COLO668 (cell line): ENCODE measurements around the gene ZIK1.

Experiments
- DNase-seq: peaks from one replicate; lab custom pipeline; 2025; ENCODE audit not compliant: unreplicated experiment; lab: John Stamatoyannopoulos, UW

ZIK1 gene

DNA sequence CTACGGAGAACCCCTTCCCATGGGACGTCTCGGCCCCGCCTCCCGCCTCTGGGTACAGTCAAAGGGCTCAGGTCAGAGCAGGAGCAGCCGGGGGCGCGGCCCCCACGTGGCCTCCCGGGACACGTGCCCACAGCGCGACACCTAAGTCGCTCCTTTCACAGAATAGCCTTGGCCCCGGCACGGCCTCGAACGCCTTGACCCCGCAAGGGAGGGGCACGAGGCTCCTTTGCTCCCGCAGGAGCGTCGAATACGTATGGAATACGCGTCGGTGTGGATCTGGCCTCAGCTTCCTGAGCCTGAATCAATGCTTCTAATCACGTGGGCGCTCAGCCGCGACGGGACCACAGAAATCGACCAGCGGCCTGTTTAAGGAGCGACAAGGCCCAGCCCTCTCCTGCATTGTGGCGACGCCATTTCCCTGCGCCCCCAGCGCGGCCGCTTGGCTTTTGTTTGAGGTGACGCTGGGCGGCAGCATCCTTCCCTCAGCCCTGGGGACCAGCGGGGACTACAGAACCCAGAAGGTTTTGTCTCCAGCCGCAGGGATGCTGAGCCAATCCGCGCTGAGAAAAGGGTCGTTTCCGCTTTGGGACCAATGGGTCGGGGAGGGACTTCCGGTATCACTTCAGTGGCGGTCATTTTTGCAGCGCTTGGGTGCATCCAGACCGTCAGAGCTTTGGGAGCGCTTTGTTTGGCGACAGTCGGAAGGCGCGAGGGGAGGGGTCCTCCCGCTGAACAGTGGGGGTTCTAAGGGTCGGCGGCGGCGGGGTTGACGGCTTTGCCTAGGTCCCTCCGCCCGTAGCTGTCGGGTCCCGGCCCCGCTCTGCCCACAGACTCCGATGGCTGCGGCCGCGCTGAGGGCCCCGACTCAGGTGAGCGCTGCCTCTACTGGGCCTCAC is at the start of gene ZIK1:
Gene ZIK1 (plus strand): TSS at position 625 of the 896 bp plus-strand sequence. CDS start 212 bp downstream, at position 837.
- DNase-seq = peak; percentile 93

DNA sequence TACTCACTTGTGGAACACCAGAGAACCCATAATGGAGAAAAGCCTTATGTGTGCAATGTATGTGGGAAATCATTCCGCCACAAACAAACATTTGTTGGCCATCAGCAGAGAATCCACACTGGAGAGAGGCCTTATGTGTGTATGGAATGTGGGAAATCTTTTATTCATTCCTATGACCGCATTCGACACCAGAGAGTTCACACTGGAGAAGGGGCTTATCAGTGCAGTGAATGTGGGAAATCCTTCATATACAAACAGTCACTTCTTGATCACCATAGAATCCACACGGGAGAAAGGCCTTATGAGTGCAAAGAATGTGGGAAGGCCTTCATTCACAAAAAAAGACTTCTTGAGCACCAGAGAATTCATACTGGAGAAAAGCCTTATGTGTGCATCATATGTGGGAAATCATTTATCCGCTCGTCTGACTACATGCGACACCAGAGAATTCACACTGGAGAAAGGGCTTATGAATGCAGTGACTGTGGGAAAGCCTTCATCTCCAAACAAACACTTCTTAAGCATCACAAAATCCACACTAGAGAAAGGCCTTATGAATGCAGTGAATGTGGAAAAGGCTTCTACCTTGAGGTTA is 45.9 kb upstream of the ZIK1 start:
- no peak for DNase-seq

- no peak for DNase-seq
These were observed 37.4 kb upstream of the ZIK1 start for GRCh38 chr19:57546513-57546912.

- no peak for DNase-seq
These were observed 31.5 kb upstream of the ZIK1 start for GRCh38 chr19:57552432-57552831.

DNA sequence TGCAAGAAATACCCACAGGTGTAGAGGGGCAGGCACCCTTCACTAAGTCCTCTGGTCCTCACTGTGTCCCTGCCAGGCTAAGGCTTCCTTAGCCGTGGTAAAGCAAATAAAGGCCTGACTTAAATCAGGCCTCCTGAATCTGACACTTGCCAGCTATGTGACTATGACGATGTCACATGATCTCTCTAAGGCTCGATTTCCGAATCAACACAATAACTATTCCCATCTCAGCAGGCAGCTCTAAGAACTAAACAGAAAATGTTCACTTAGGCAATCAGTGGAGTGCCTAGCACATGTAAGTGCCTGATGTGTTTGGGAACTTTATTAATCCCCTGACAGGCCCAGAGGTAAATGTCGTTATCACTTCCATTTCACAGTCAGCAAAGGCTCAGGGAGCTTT is 26.3 kb upstream of the ZIK1 start:
- no peak for DNase-seq

DNA sequence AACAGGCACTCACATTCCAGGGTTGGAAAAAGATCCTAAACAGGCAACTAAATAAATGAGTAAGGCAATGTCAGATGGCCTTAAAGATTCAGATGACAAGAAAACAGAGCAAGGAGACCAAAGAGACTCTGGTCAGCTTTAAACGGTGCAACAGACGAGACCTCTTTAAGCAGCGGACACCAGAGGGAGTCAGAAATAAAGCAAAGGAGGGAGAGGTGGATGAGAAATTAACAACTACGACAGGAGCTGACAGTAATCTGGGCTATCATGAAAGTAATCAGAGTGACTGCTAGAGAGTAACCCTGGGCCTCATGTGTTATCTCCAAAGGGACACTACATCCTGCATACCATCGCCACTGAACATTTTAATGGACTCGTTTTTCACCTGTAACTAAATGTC is 25.4 kb upstream of the ZIK1 start:
- no peak for DNase-seq

- peak; percentile 24 for DNase-seq
These were observed 24.9 kb upstream of the ZIK1 start for GRCh38 chr19:57559008-57559403.

DNA sequence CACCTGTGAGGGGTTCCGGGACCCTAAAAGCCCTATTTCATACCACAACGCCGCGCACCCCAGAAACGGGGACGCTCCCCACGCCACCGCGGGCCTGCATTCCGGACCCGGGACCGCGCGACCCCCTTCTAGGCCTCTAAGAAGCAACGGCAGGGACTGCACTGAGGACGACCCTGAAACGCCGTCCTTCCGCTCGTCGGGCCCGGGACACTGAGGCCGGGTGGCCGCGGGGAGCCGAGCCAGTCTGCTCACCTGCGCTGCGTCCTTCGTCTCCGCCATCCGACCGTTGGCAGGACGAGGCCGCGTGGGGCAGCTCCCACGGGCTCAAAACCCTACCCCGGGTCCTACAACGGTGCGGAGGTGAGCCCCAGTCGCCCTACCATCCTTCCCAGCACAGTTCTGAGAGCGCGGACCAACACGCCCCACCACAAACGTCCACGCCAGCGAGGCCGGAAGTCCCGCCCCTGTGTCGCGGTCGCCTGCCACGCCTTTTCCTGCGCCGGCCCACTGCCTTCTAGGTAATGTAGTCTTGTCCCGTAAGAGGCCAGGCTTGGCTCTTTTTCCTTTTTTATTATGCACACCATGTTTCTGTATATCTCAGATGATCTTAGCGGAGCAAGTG is 24.4 kb upstream of the ZIK1 start, which contains the start of gene ZNF550:
Gene ZNF550 (minus strand): TSS at position 460 of the 622 bp plus-strand sequence. CDS start 181 bp downstream, at position 279.
- peak; percentile 86 for DNase-seq

DNA sequence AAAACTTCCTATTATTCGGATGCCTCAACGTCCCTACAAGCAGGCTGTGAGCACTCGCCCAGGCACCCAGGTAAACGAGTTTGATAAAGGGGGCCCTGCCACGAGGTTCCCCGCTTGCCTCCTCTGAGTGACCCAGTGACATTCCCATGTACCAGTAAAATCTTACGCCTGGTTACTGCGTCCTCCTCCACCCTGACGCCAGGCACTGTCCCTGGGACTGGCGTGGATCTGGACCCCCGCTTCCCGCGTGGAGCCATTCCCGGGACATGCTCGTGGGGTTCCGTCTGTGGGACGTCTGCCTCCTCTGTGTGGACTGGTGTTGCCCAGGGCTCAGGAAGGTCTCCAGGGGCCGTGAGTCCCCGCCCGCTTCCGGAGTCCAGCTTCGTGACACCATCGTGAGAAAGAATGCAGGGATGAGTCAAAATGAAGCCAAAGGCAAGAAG is 23.9 kb upstream of the ZIK1 start:
- no peak for DNase-seq

DNA sequence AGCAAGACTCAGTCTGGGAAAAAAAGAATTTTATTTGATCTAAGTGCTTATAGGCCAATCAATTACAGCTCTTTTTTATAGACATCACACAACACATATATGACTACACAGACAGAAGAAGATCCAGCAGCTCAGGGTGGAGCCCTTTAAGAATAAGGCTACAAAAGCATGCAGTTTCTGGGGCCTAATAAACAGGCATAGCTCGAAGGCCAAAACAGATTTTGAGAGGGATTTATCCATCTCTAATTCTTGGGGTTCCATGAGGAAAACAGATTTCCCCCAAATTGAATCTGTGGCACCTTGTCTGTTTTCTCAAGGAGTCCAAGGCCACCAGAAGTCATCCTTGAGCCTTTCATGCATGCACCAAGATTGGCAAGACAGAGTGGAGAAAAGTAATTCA is 20.4 kb upstream of the ZIK1 start:
- DNase-seq = no peak

GRCh38 chr19:57566396-57567265 is 17.3 kb upstream of the ZIK1 start:
- DNase-seq = no peak

DNA sequence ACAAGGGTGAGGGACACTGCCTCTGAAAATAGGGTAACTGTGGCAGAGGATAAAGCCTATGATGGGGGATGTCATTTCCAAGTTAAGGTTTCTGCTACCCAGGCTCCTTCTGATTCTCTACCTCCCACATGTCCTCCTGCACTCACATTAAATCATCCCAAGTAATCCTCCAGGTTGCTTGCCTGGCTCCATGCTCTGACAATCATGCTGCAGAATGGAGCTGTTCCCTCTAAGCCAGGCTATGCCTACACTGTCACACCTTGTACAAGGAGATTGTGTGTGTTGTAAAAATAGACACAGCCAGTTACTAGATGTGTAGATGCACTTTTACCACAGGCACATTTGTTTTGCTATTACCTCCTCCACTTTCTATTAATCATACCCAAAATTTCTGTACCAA is 13.2 kb upstream of the ZIK1 start:
- DNase-seq = no peak

DNA sequence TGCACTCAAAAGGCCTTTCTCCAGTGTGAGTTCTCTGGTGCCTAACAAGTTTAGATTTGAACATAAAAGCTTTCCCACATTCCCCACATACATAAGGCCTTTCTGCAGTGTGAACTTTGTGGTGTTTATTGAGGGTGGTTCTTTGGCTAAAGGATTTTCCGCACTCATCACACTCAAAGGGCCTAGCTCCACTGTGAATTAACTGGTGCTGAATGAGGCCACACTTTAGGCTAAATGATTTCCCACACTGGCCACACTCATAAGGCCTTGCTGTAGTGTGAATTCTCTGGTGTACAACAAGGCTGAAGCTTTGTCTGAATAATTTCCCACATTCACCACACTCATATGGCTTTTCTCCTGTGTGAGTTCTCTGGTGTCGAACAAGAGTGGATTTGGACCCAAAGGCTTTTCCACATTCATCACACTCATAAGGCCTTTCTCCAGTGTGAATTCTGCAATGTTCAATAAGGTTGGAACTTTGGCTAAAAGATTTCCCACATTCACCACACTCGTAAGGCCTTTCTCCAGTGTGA is 11.5 kb upstream of the ZIK1 start:
- DNase-seq = no peak

DNA sequence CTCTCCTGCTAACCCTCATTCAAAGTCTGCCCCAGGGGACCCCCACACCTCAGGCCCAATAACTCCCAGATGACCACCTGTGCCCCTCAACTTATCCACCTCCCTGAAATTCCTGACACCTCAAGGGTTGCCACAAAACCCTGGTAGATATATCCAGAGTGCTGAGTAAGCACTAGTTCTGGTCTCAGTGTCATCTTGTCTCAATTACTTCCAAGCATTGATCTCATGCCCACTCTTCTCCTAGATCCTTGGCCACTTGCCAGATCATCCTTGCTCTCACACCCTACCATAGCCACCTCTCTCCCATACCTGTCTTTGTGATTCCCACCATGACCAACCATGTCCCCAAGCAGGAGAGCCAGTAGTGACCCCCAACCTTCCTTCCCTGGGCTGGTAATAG is 7.3 kb upstream of the ZIK1 start:
- DNase-seq = no peak

DNA sequence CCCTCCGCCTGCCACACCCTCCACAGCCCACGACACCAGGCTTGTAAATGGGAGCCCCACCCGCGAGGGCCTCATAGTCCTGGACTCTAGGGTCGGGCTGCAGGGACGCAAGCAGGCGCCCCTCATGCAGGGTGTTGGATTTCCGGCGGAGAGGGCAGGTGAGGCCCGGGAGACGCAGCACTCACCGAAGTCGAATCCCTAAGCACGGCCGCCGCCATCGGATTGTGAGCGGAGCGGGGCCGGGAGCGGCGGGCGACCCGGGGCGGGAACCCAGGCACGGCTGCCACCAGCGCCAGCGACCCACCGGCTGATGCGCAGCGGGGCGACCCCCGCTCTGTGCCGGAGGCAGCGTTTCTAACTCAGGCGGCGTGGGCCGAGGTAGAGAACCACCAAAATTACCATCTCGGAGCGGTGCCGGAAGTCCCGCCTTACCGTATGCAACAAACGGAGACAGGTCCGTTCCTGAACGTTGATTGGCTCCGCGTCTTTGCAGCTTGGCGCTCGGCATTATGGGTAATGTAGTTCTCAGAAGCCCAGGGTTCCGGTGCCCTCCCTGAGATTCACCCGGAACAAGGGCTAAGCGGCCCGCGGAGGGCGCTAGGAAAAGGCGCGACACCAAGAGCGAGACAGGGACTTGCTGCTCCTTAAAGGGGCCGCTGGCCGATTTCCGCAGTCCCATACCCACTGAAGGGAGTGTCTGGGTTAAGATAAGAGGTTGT is 5.3 kb upstream of the ZIK1 start, which contains the start of gene ZNF416:
Gene ZNF416 (minus strand): TSS at position 425 of the 719 bp plus-strand sequence. CDS start 207 bp downstream, at position 218.
- peak; percentile 97 for DNase-seq

DNA sequence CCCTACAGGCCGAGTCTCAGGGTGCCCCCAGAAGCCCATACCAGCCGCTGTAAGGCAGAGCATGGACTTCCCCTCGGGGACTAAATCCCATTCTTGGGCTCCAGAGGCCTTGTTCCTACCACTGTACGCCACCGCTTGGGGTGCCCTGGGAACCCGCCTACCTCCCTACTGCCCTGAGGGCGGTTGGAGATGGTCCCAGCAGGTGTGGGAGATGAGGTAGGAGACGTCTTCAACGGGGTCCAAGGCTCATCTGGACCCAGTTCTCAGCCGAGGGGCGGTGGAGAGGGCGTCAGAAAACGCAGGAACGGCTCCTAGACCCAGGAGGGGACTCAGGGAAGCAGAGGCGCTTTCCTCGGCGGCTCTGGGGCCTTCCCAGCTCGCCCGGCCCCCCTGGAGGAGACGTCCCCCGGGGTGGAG is 833 bp upstream of the ZIK1 start:
- DNase-seq = no peak

DNA sequence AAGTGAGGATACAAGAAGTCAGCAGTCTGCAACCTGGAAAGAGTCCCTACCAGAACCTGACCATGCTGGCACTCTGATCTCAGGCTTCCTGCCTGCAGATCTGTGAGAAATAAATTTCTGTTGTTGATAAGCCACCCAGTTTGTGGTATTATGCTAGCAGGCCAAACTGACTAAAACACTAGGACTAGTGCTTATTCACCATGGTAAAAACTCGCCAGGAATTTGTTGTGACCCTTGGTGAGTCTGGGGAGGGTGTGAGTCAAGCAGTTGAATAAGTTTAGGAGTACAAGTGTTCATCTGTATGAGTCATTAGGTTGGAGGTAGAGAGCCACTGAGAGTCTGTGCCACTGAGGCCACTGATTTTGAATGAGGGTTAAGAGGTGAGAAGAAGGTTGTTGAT is 3.6 kb downstream of the ZIK1 start:
- DNase-seq = no peak

- no peak for DNase-seq
These were observed 15.4 kb downstream of the ZIK1 start for GRCh38 chr19:57599377-57599760.

DNA sequence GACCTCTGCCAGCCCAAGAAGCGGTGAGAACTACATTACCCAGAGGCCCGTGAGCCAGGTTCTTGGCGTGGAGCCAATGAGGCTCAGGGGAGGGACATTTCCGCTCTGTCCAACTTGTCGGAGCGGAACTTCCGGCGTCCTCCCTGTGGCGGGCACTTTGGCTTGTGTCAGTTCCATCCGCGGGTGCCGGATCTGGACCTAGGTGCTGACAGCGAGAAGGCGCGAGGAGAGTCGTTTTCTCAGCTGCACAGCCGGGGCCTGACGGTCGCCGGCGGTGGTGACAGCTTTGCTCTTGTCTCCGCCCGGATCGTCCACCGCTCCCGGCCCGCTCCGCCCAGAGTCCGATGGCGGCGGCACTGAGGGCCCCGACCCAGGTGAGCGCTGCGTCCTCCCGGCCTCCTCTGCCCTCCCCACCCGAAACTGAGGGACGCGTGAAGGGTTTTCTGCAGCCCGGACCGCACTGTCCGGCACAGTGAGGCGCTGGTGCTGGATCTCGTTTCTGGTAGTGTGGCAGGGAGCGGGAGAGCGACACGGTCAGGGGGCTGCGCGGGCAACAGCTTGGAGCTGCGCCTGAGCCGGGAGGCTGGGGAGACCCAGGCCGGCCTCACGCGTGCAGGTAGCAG is 15.9 kb downstream of the ZIK1 start, which contains the start of gene ZNF530:
Gene ZNF530 (plus strand): TSS at position 125 of the 623 bp plus-strand sequence. CDS start 4,461 bp downstream, outside the sequence.
- peak; percentile 95 for DNase-seq
